ENCODE results near the gene COL5A1.
"Not testable (repeated sequence)": the region's sequence is repeated elsewhere in the genome, so short reads cannot be mapped to it uniquely, and the experiment has no call there.

The COL5A1 gene

GRCh38 chr9:134638502-134639090 is 3.0 kb upstream of the COL5A1 start:
- no peak for DNase-seq (ENCODE audit: low read depth in 1 of 2, low spot score in 1 of 2)

- DNase-seq (ENCODE audit: low read depth in 1 of 2, low spot score in 1 of 2) = no peak
Measured at GRCh38 chr9:134639994-134640393, 1.6 kb upstream of the COL5A1 start.

- no peak for DNase-seq (ENCODE audit: low read depth in 1 of 2, low spot score in 1 of 2)
Measured at GRCh38 chr9:134640506-134641172, 964 bp upstream of the COL5A1 start.

GRCh38 chr9:134641990-134642384 is 384 bp downstream of the COL5A1 start:
- no peak for DNase-seq (ENCODE audit: low read depth in 1 of 2, low spot score in 1 of 2)

- DNase-seq (ENCODE audit: low read depth in 1 of 2, low spot score in 1 of 2) = no peak
Measured at GRCh38 chr9:134642385-134643181, 980 bp downstream of the COL5A1 start.

GRCh38 chr9:134643222-134643671 is 1.6 kb downstream of the COL5A1 start:
- no peak for DNase-seq (ENCODE audit: low read depth in 1 of 2, low spot score in 1 of 2)

GRCh38 chr9:134644401-134644724 is 2.8 kb downstream of the COL5A1 start:
- DNase-seq (ENCODE audit: low read depth in 1 of 2, low spot score in 1 of 2) = not testable (repeated sequence)

- DNase-seq (ENCODE audit: low read depth in 1 of 2, low spot score in 1 of 2) = no peak
Measured at GRCh38 chr9:134644725-134645606, 3.4 kb downstream of the COL5A1 start.

- no peak for DNase-seq (ENCODE audit: low read depth in 1 of 2, low spot score in 1 of 2)
Measured at GRCh38 chr9:134645607-134646365, 4.2 kb downstream of the COL5A1 start.

- no peak for DNase-seq (ENCODE audit: low read depth in 1 of 2, low spot score in 1 of 2)
Measured at GRCh38 chr9:134647359-134648080, 5.9 kb downstream of the COL5A1 start.

- no peak for DNase-seq (ENCODE audit: low read depth in 1 of 2, low spot score in 1 of 2)
Measured at GRCh38 chr9:134648701-134649530, 7.3 kb downstream of the COL5A1 start.

- DNase-seq (ENCODE audit: low read depth in 1 of 2, low spot score in 1 of 2) = no peak
Measured at GRCh38 chr9:134650431-134651190, 9.0 kb downstream of the COL5A1 start.

GRCh38 chr9:134651226-134651905 is 9.8 kb downstream of the COL5A1 start:
- no peak for DNase-seq (ENCODE audit: low read depth in 1 of 2, low spot score in 1 of 2)

GRCh38 chr9:134652291-134653225 is 11.0 kb downstream of the COL5A1 start:
- DNase-seq (ENCODE audit: low read depth in 1 of 2, low spot score in 1 of 2) = no peak

GRCh38 chr9:134653259-134654009 is 11.8 kb downstream of the COL5A1 start:
- no peak for DNase-seq (ENCODE audit: low read depth in 1 of 2, low spot score in 1 of 2)

GRCh38 chr9:134655101-134655500 is 13.5 kb downstream of the COL5A1 start:
- no peak for DNase-seq (ENCODE audit: low read depth in 1 of 2, low spot score in 1 of 2)
